Measurements from ENCODE around the gene SCAMP1.

- TF ChIP-seq CTCF (IDR thresholded peaks at IDR 0.05) (no peak), POLR2A (IDR thresholded peaks at IDR 0.05) (no peak)
These were observed 147.9 kb downstream of the SCAMP1 start for GRCh38 chr5:78508186-78508765.
